HCT116 (cell line): ENCODE measurements around the gene FAM174A. TPM values are rescaled to one million over a fixed set of nuclear protein-coding genes. Genes with fewer than 3 reads are reported as not detected.

Experiments used
- ATAC-seq: fragments of 200-7000 bp; cut with Tn5 transposase; 2 replicates; pipeline ENCODE4 v1.9.1; 2020; ENCODE audit warnings: mild to moderate bottlenecking, moderate library complexity
- BruUV-seq: library from RNA; stranded (reverse); fragments of 400-500 nt; replicated peaks from 2 replicates; lab custom pipeline; 2021; lab: Mats Ljungman, UMichigan
- CTCF ChIA-PET: fragments of 300-600 bp; sonication (Branson Sonifier 250); formaldehyde crosslinking; loops from one replicate; lab custom pipeline; 2021; ENCODE audit warnings: antibody characterized with exemption; lab: Charles Lee
- POLR2A ChIA-PET: fragments of 300-600, 350-600 bp; sonication (Branson Sonifier 250); formaldehyde crosslinking; loops from one replicate; lab custom pipeline; 2021; ENCODE audit warnings: antibody characterized with exemption; lab: Charles Lee
- RAD21 ChIA-PET, 2 experiments: fragments of 300-600 bp; sonication (Branson Sonifier 250); formaldehyde crosslinking; loops; one replicate each; lab custom pipeline; 2023; ENCODE audit warnings: low total read pairs in 2 of 2; ENCODE audit not compliant: uncharacterized antibody in 2 of 2, unreplicated experiment in 2 of 2, low non-redundant PET in 1 of 2; lab: Charles Lee
- DNase-seq: peaks from one replicate; pipeline ENCODE4 v3.0.0-alpha.2; 2010; ENCODE audit warnings: low read depth, low spot score
- H2AFZ ChIP-seq: fragments of 200-600 bp; shearing (Covaris generic), sonication (generic); 2 replicates; pipeline ENCODE4 v1.6.1; 2017; ENCODE audit warnings: low read depth, mixed run types, mixed read lengths, antibody characterized with exemption, low read length; ENCODE audit not compliant: poor library complexity, severe bottlenecking
- H3K27ac ChIP-seq: 2 replicates; pipeline ENCODE4 v1.5.1; 2012; ENCODE audit warnings: low read depth, low read length
- H3K27me3 ChIP-seq: fragments of 200-600 bp; sonication (generic); 2 replicates; pipeline ENCODE4 v1.6.1; 2016; ENCODE audit warnings: mixed run types, low read length, mixed read lengths; ENCODE audit not compliant: insufficient read depth
- H3K36me3 ChIP-seq, 2 experiments: fragments of 200-500 bp in 1 of 2; fragments of 200-600 bp in 1 of 2; sonication (Bioruptor generic) in 1 of 2; sonication (generic) in 1 of 2; 2 replicates each; pipeline versions ENCODE4 v1.5.1 to v1.6.1; 2014 to 2016; ENCODE audit warnings: low read length in 2 of 2, inconsistent platforms in 1 of 2, mixed read lengths in 1 of 2, mixed run types in 1 of 2; ENCODE audit not compliant: insufficient read depth in 2 of 2, control insufficient read depth in 1 of 2
- H3K4me1 ChIP-seq, 2 experiments: fragments of 200-600 bp in 1 of 2; sonication (generic) in 1 of 2; 2 replicates each; pipeline versions ENCODE4 v1.5.1 to v1.6.1; 2012 to 2017; ENCODE audit warnings: low read length in 2 of 2, inconsistent platforms in 1 of 2, mild to moderate bottlenecking in 1 of 2, mixed read lengths in 1 of 2, mixed run types in 1 of 2, moderate library complexity in 1 of 2; ENCODE audit not compliant: insufficient read depth in 2 of 2, control insufficient read depth in 1 of 2
- H3K4me2 ChIP-seq: fragments of 200-600 bp; sonication (generic); 2 replicates; pipeline ENCODE4 v1.6.1; 2017; ENCODE audit warnings: mixed run types, low read length, mixed read lengths
- H3K4me3 ChIP-seq, 2 experiments: fragments of 200-600 bp in 1 of 2; sonication (generic) in 1 of 2; replicated peaks in 1 of 2; 2 replicates each; pipeline ENCODE4 v1.5.1; 2011 to 2016; ENCODE audit warnings: low read length in 2 of 2, control low read depth in 1 of 2, low read depth in 1 of 2, mild to moderate bottlenecking in 1 of 2, mixed read lengths in 1 of 2, mixed run types in 1 of 2
- H3K79me2 ChIP-seq: fragments of 200-600 bp; sonication (generic); 2 replicates; pipeline ENCODE4 v1.6.1; 2017; ENCODE audit warnings: mild to moderate bottlenecking, mixed run types, low read length, moderate library complexity, mixed read lengths; ENCODE audit not compliant: insufficient read depth
- H3K9ac ChIP-seq: fragments of 200-600 bp; sonication (generic); 2 replicates; pipeline ENCODE4 v1.6.1; 2016; ENCODE audit warnings: low read length, mixed read lengths
- H3K9me2 ChIP-seq: fragments of 200-600 bp; sonication (generic), shearing (Covaris generic); 2 replicates; pipeline ENCODE4 v1.6.1; 2017; ENCODE audit warnings: mixed run types, mild to moderate bottlenecking, moderate library complexity; ENCODE audit not compliant: insufficient read depth
- H3K9me3 ChIP-seq, 2 experiments: fragments of 200-500 bp in 1 of 2; fragments of 200-600 bp in 1 of 2; sonication (Bioruptor generic) in 1 of 2; sonication (generic) in 1 of 2; 2 replicates each; pipeline ENCODE4 v1.6.1; 2014 to 2017; ENCODE audit warnings: low read length in 2 of 2, mixed read lengths in 2 of 2, inconsistent platforms in 1 of 2, low read depth in 1 of 2, mild to moderate bottlenecking in 1 of 2, mixed run types in 1 of 2, moderate library complexity in 1 of 2; ENCODE audit not compliant: control insufficient read depth in 1 of 2, insufficient read depth in 1 of 2
- H4K20me1 ChIP-seq: fragments of 200-600 bp; sonication (generic), shearing (Covaris generic); 2 replicates; pipeline ENCODE4 v1.6.1; 2017; ENCODE audit warnings: mixed run types, mild to moderate bottlenecking, moderate library complexity; ENCODE audit not compliant: insufficient read depth
- CBX3 ChIP-seq: IDR thresholded peaks from 2 replicates; pipeline ENCODE4 v1.6.1; 2012; ENCODE audit warnings: low read depth
- CEBPB ChIP-seq: IDR thresholded peaks from 2 replicates; pipeline ENCODE4 v1.6.1; 2012; ENCODE audit warnings: low read depth
- CTCF ChIP-seq, 3 experiments: fragments of 200-600 bp in 1 of 3; sonication (generic) in 1 of 3; IDR thresholded peaks in 2 of 3; conservative IDR thresholded peaks in 1 of 3; 2 replicates each; pipeline ENCODE4 v1.5.1; 2012 to 2017; ENCODE audit warnings: low read depth in 2 of 3, low read length in 2 of 3, antibody characterized with exemption in 1 of 3, borderline replicate concordance in 1 of 3, control low read depth in 1 of 3, mild to moderate bottlenecking in 1 of 3, mixed read lengths in 1 of 3, mixed run types in 1 of 3, moderate library complexity in 1 of 3; ENCODE audit not compliant: insufficient read depth in 1 of 3
- POLR2A ChIP-seq: IDR thresholded peaks from 2 replicates; pipeline ENCODE4 v1.7.0; 2011; ENCODE audit warnings: borderline replicate concordance; ENCODE audit not compliant: insufficient read depth, insufficient read length; ENCODE audit errors: extremely low read depth
- POLR2AphosphoS5 ChIP-seq: IDR thresholded peaks from 2 replicates; pipeline ENCODE4 v1.6.1; 2011; ENCODE audit warnings: mild to moderate bottlenecking, low read depth, low read length, moderate library complexity
- RAD21 ChIP-seq: IDR thresholded peaks from 2 replicates; pipeline ENCODE4 v1.6.1; 2012; ENCODE audit warnings: low read depth, mild to moderate bottlenecking
- REST ChIP-seq: IDR thresholded peaks from 2 replicates; pipeline ENCODE4 v1.6.1; 2012; ENCODE audit warnings: low read depth
- YY1 ChIP-seq: IDR thresholded peaks from 2 replicates; pipeline ENCODE4 v1.6.1; 2011; ENCODE audit warnings: low read length, low read depth, moderate library complexity, mild to moderate bottlenecking; ENCODE audit not compliant: insufficient replicate concordance; ENCODE audit errors: extremely low read depth
- ZNF274 ChIP-seq: fragments of 200-500 bp; sonication (Bioruptor generic); IDR thresholded peaks from 2 replicates; pipeline ENCODE4 v1.6.1; 2014; ENCODE audit warnings: mild to moderate bottlenecking, low read depth, low read length, inconsistent platforms
- intact Hi-C: fragments of 100-400 bp; cut with micrococcal nuclease; formaldehyde crosslinking; loops from 2 replicates; pipeline ENCODE4 v1.10.0; 2022
- total RNA-seq: library from RNA; stranded (reverse); gene quantifications from one replicate; pipeline ENCODE4 v1.2.1, GENCODE V29; 2021; ENCODE audit not compliant: unreplicated experiment

FAM174A gene
- total RNA-seq, 1 experiment from 2014 or later, result 8.6 TPM

- no peaks in the 10 kb centered on the region for H3K9me3 ChIP-seq
- POLR2A ChIA-PET, result no interaction called here
- intact Hi-C loops, result loop anchor here (5.0 to 10.0 kb wide), 3 partner anchors 424 to 969 kb away; no protein-coding TSS in a partner anchor
- H3K9ac ChIP-seq, result no peak overlapping the region
- no peak overlapping the region for H3K4me3 ChIP-seq
- no peaks in the 10 kb centered on the region for H3K79me2 ChIP-seq
- H3K27me3 ChIP-seq, result no peaks in the 10 kb centered on the region
- no peaks in the 10 kb centered on the region for H3K36me3 ChIP-seq
- 0 out of 2 replicates have a peak, but pooled peaks cover 3% of the 10 kb centered on the region for H3K9me2 ChIP-seq
- TF ChIP-seq POLR2AphosphoS5 (no peak), CEBPB (no peak), RAD21 (peak; percentile 66), REST (no peak), YY1 (no peak), ZNF274 (no peak), CTCF (IDR thresholded peaks at IDR 0.05 in 2 of 3, conservative IDR thresholded peaks at IDR 0.05 in 1 of 3; ENCODE audit: borderline replicate concordance in 1 of 3, insufficient read depth in 1 of 3, low read depth in 2 of 3, low read length in 2 of 3) (peak; percentile 30 to 61 (median 53); a peak in 5 of 6 replicates), CBX3 (no peak), POLR2A (no peak)
- H3K4me2 ChIP-seq, result no peak overlapping the region
- no peak overlapping the region for H2AFZ ChIP-seq
- no peaks in the 10 kb centered on the region for H4K20me1 ChIP-seq
- CTCF ChIA-PET, result interaction anchor here (0.9 to 1.1 kb wide), 2 partner anchors 10 to 766 kb away, joined by 3 to 4 read pairs; no protein-coding TSS in a partner anchor
- no TSS peak for BruUV-seq
- DNase-seq (no peak), ATAC-seq (peak; percentile 79)
- RAD21 ChIA-PET, result no interaction called here
- H3K27ac ChIP-seq, result no peak overlapping the region
- no peaks in the 10 kb centered on the region for H3K4me1 ChIP-seq
Observed at GRCh38 chr5:100623719-100624118, 88.5 kb downstream of the FAM174A start.
